NCI-H345 treated with DMSO at 0.1 percent for 48 hours (cell line): ENCODE data around the gene CT47A7.
"Not testable (repeated sequence)": the region's sequence is repeated elsewhere in the genome, so short reads cannot be mapped to it uniquely, and the experiment has no call there.

Experiments used
- DNase-seq: peaks from one replicate; lab custom pipeline; 2025; ENCODE audit not compliant: unreplicated experiment; lab: John Stamatoyannopoulos, UW

CT47A7 gene

GRCh38 chrX:120956500-120956899, at the start of gene CT47A7:
Gene CT47A7 (minus strand): TSS chrX:120956600. CDS start chrX:120956345, 255 bp downstream.
- DNase-seq = not testable (repeated sequence)

GRCh38 chrX:121000589-121000988, 44.2 kb upstream of the CT47A7 start:
- no peak for DNase-seq

- no peak for DNase-seq
Observed at GRCh38 chrX:120999413-120999812, 43.0 kb upstream of the CT47A7 start.

GRCh38 chrX:120985660-120986059, 29.3 kb upstream of the CT47A7 start, which contains the start of gene CT47A1:
Gene CT47A1 (minus strand): TSS chrX:120985760. CDS start chrX:120985529, 231 bp downstream.
- DNase-seq = not testable (repeated sequence)
